ENCODE data around the gene ECM2.

ECM2 gene

GRCh38 chr9:92467041-92467440 is 68.7 kb downstream of the ECM2 start:
- DNase-seq (ENCODE audit: low spot score) = no peak

- DNase-seq (ENCODE audit: low spot score) = peak; percentile 89
Measured at GRCh38 chr9:92463984-92464383, 71.8 kb downstream of the ECM2 start.

GRCh38 chr9:92463387-92463786 is 72.4 kb downstream of the ECM2 start:
- no peak for DNase-seq (ENCODE audit: low spot score)

GRCh38 chr9:92457576-92457975 is 78.2 kb downstream of the ECM2 start:
- no peak for DNase-seq (ENCODE audit: low spot score)

- DNase-seq (ENCODE audit: low spot score) = no peak
Measured at GRCh38 chr9:92455217-92455616, 80.6 kb downstream of the ECM2 start.

- no peak for DNase-seq (ENCODE audit: low spot score)
Measured at GRCh38 chr9:92446536-92446935, 89.3 kb downstream of the ECM2 start.

Measured in AG20443 (cell line).